HG03108 (cell line): ENCODE results near the gene NR1I3.
"Not testable (repeated sequence)": the region's sequence is repeated elsewhere in the genome, so short reads cannot be mapped to it uniquely, and the experiment has no call there.

Source experiments
- ATAC-seq: cut with Tn5 transposase; IDR thresholded peaks from one replicate; pipeline ENCODE4 v1.9.1; 2021; ENCODE audit warnings: moderate library complexity; ENCODE audit not compliant: unreplicated experiment

The NR1I3 gene

GRCh38 chr1:161251579-161251978 lies 13.6 kb upstream of the NR1I3 start:
- ATAC-seq: no peak

GRCh38 chr1:161250829-161251228 lies 12.8 kb upstream of the NR1I3 start:
- ATAC-seq: no peak

GRCh38 chr1:161250100-161250499 lies 12.1 kb upstream of the NR1I3 start:
- not testable (repeated sequence) for ATAC-seq

GRCh38 chr1:161244888-161245287 lies 6.9 kb upstream of the NR1I3 start:
- no peak for ATAC-seq

- ATAC-seq: no peak
These were observed 4.3 kb upstream of the NR1I3 start for GRCh38 chr1:161242313-161242712.

- ATAC-seq: no peak
These were observed 3.7 kb upstream of the NR1I3 start for GRCh38 chr1:161241682-161242081.

- no peak for ATAC-seq
These were observed 1.8 kb downstream of the NR1I3 start for GRCh38 chr1:161235957-161236775.

GRCh38 chr1:161233102-161233501 lies 4.9 kb downstream of the NR1I3 start:
- ATAC-seq: no peak

- no peak for ATAC-seq
These were observed 7.2 kb downstream of the NR1I3 start for GRCh38 chr1:161230762-161231161.

GRCh38 chr1:161229896-161230295 lies 8.1 kb downstream of the NR1I3 start:
- no peak for ATAC-seq

- ATAC-seq: no peak
These were observed 10.0 kb downstream of the NR1I3 start for GRCh38 chr1:161228032-161228431.

GRCh38 chr1:161227196-161227871 lies 10.7 kb downstream of the NR1I3 start:
- ATAC-seq: peak; percentile 27

GRCh38 chr1:161226759-161227158 lies 11.2 kb downstream of the NR1I3 start:
- no peak for ATAC-seq

GRCh38 chr1:161226320-161226711 lies 11.7 kb downstream of the NR1I3 start:
- ATAC-seq: no peak

- peak; percentile 94 for ATAC-seq
These were observed 12.3 kb downstream of the NR1I3 start, which contains the start of gene TOMM40L for GRCh38 chr1:161225534-161226319. Gene TOMM40L (plus strand): TSS chr1:161226060. CDS start chr1:161226490, 430 bp downstream.

GRCh38 chr1:161225178-161225533 lies 12.8 kb downstream of the NR1I3 start:
- no peak for ATAC-seq

GRCh38 chr1:161224695-161225087 lies 13.3 kb downstream of the NR1I3 start:
- ATAC-seq: not testable (repeated sequence)

GRCh38 chr1:161223805-161224694 lies 14.0 kb downstream of the NR1I3 start:
- ATAC-seq: no peak

GRCh38 chr1:161222175-161223019 lies 15.6 kb downstream of the NR1I3 start:
- no peak for ATAC-seq

GRCh38 chr1:161220002-161220401 lies 18.0 kb downstream of the NR1I3 start:
- no peak for ATAC-seq
